Stomach (tissue), 9 donors: ENCODE data around the gene INIP. TPM values are rescaled to one million over a fixed set of nuclear protein-coding genes. Genes with fewer than 3 reads are reported as not detected.
A peak's percentile ranks its signal among the peaks of the same experiment; 100 is the strongest.

ENCODE experiments used
- DNase-seq, 2 donors: peaks; one replicate each; pipeline versions ENCODE4 v3.0.0 to v3.0.0-alpha.2; 2013 to 2019
- H3K27ac ChIP-seq, 5 donors: fragments of 200-600 bp in 4 of 5; sonication (generic) in 4 of 5; one replicate each; pipeline ENCODE4 v1.5.1; 2013 to 2019; ENCODE audit warnings: mild to moderate bottlenecking in 1 of 5, moderate library complexity in 1 of 5
- H3K27me3 ChIP-seq, 3 donors: fragments of 200-600 bp; sonication (generic); one replicate each; pipeline ENCODE4 v1.5.1; 2017 to 2019; ENCODE audit warnings: mixed run types in 1 of 3
- H3K36me3 ChIP-seq, 4 donors: fragments of 200-600 bp; sonication (generic); 1 replicate in 3 of 4; 2 replicates in 1 of 4; pipeline ENCODE4 v1.5.1; 2016 to 2019
- H3K4me1 ChIP-seq, 4 donors: fragments of 200-600 bp; sonication (generic); one replicate each; pipeline ENCODE4 v1.5.1; 2016 to 2019
- H3K4me3 ChIP-seq, 4 donors: fragments of 200-600 bp; sonication (generic) in 3 of 4; one replicate each; pipeline ENCODE4 v1.5.1; 2016 to 2019; ENCODE audit warnings: mild to moderate bottlenecking in 1 of 4
- H3K9me3 ChIP-seq, 4 donors: fragments of 200-600 bp; sonication (generic); one replicate each; pipeline ENCODE4 v1.5.1; 2016 to 2019
- EP300 ChIP-seq: sonication (generic); formaldehyde crosslinking; IDR thresholded peaks from one replicate; pipeline ENCODE4 v1.6.1; 2017; ENCODE audit warnings: antibody characterized with exemption
- POLR2A ChIP-seq, 4 donors: fragments of 450-650 bp; IDR thresholded peaks; one replicate each; pipeline ENCODE4 v1.6.1; 2016; ENCODE audit warnings: antibody characterized with exemption in 4 of 4, control low read depth in 2 of 4, mild to moderate bottlenecking in 1 of 4, moderate library complexity in 1 of 4
- POLR2AphosphoS5 ChIP-seq, 3 donors: sonication (generic); formaldehyde crosslinking; IDR thresholded peaks; one replicate each; pipeline ENCODE4 v1.6.1; 2016; ENCODE audit warnings: antibody characterized with exemption in 3 of 3
- WGBS, 5 donors: extraction: QIAGEN DNeasy Blood & Tissue Kit in 3 of 5; methylation state at CpG; one replicate each; pipeline versions ENCODE4 v1.1.5 to v1.1.7; 2013 to 2018; 5-methylcytosine and 5-hydroxymethylcytosine counted together
- intact Hi-C: fragments of 100-400 bp; cut with DNase I; formaldehyde crosslinking; loops from one replicate; pipeline ENCODE4 v1.15.1; 2023; ENCODE audit warnings: low total_unique reads
- polyA plus RNA-seq, 3 donors: library from polyadenylated mRNA; stranded (reverse); fragments of 200-250 nt; gene quantifications; one replicate each; pipeline ENCODE4 v1.2.3, GENCODE V29; 2013
- total RNA-seq, 5 donors: library from RNA; depleted of rRNA; stranded (reverse); fragments of >200 nt; gene quantifications; one replicate each; pipeline versions ENCODE4 v1.1.0 to v1.2.3, GENCODE V29; 2014 to 2016
- TF ChIP-seq, protein P1 (sequence below), 7 experiments: fragments of 450-650 bp in 4 of 7; fragments of 200-600 bp in 3 of 7; sonication (generic) in 3 of 7; IDR thresholded peaks; one replicate each; pipeline ENCODE4 v1.5.1; 2016 to 2019; ENCODE audit warnings: antibody characterized with exemption in 7 of 7, control low read depth in 2 of 7, mild to moderate bottlenecking in 1 of 7
- donor health status: healthy with polysubstance abuse.
- donor health status: Bipolar disorder and iron deficiency.
- donor health status: healthy.

INIP gene
- total and polyA plus RNA-seq, 8 donors: 4.6 to 20.2 (median 12.5) TPM; not detected in 1

- 65 to 84% (median 76%) methylated on average over 2 of the region's 2 CpGs for WGBS, 5 donors
- peak in 1 of 2 donors; percentile 15 for DNase-seq
- peaks cover 37 to 83% (median 68%) of the 10 kb centered on the region in 4 donors for H3K4me1 ChIP-seq
- peak overlapping the region in 2 of 5 donors; percentile 61 to 72 for H3K27ac ChIP-seq
- H3K4me3 ChIP-seq: no peak overlapping the region
- no peaks in the 10 kb centered on the region for H3K27me3 ChIP-seq
- no peaks in the 10 kb centered on the region for H3K9me3 ChIP-seq
- TF ChIP-seq POLR2A (IDR thresholded peaks at IDR 0.05) (no peak), POLR2AphosphoS5 (IDR thresholded peaks at IDR 0.05) (no peak), EP300 (no peak)
- TF ChIP-seq, protein P1, sequence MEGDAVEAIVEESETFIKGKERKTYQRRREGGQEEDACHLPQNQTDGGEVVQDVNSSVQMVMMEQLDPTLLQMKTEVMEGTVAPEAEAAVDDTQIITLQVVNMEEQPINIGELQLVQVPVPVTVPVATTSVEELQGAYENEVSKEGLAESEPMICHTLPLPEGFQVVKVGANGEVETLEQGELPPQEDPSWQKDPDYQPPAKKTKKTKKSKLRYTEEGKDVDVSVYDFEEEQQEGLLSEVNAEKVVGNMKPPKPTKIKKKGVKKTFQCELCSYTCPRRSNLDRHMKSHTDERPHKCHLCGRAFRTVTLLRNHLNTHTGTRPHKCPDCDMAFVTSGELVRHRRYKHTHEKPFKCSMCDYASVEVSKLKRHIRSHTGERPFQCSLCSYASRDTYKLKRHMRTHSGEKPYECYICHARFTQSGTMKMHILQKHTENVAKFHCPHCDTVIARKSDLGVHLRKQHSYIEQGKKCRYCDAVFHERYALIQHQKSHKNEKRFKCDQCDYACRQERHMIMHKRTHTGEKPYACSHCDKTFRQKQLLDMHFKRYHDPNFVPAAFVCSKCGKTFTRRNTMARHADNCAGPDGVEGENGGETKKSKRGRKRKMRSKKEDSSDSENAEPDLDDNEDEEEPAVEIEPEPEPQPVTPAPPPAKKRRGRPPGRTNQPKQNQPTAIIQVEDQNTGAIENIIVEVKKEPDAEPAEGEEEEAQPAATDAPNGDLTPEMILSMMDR (IDR thresholded peaks at IDR 0.05): no peak
- intact Hi-C loops: no loop called here
- H3K36me3 ChIP-seq: no peaks in the 10 kb centered on the region
Observed at GRCh38 chr9:112753725-112754124, 35.8 kb upstream of the INIP start.

DNA sequence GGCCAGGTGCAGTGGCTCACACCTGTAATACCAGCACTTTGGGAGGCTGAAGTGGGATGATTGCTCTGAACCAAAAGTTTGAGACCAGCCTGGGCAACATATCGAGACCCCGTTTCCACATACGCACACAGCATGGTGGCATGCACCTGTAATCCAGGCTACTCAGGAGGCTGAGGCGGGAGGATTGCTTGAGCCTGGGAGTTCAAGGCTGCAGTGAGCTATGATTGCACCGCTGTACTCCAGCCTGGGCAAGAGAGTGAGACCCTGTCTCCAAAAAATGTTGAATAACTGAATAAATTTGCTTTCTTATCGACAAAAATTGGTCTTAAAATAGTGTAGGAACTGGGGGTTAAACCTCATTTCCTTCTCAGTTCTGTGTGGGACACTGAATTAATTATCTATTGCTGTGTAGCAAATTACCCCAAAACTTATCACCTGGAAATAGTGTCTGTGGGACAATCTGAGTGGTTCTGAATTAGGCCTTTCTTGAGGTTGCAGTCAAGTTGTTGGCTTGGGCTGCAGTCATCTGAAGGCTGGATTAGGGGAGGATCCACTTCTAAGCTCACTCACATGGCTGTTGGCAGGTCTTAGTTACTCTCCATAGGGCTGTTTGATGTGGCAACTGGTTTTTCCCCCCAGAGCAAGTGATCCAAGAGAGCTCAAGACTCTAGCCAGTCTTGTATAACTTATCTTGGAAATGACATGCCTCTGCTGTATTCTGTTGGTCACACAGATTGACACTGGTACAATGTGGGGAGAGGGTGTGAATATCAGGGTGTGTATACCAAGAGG, 34.6 kb upstream of the INIP start:
- Histone ChIP-seq H3K4me1 (peaks cover 37 to 75% (median 65%) of the 10 kb centered on the region in 4 donors), H3K9me3 (no peaks in the 10 kb centered on the region), H3K36me3 (no peaks in the 10 kb centered on the region), H3K4me3 (peak overlapping the region in 1 of 4 donors; percentile 99), H3K27me3 (no peaks in the 10 kb centered on the region), H3K27ac (no peak overlapping the region)
- no peak for TF ChIP-seq EP300
- TF ChIP-seq POLR2AphosphoS5 (IDR thresholded peaks at IDR 0.05): no peak
- no peak for TF ChIP-seq POLR2A (IDR thresholded peaks at IDR 0.05)
- TF ChIP-seq, protein P1 (IDR thresholded peaks at IDR 0.05): no peak
- no peak for DNase-seq
- intact Hi-C loops: no loop called here
- 80 to 83% (median 81%) methylated on average over 6 of the region's 6 CpGs for WGBS, 5 donors

DNA sequence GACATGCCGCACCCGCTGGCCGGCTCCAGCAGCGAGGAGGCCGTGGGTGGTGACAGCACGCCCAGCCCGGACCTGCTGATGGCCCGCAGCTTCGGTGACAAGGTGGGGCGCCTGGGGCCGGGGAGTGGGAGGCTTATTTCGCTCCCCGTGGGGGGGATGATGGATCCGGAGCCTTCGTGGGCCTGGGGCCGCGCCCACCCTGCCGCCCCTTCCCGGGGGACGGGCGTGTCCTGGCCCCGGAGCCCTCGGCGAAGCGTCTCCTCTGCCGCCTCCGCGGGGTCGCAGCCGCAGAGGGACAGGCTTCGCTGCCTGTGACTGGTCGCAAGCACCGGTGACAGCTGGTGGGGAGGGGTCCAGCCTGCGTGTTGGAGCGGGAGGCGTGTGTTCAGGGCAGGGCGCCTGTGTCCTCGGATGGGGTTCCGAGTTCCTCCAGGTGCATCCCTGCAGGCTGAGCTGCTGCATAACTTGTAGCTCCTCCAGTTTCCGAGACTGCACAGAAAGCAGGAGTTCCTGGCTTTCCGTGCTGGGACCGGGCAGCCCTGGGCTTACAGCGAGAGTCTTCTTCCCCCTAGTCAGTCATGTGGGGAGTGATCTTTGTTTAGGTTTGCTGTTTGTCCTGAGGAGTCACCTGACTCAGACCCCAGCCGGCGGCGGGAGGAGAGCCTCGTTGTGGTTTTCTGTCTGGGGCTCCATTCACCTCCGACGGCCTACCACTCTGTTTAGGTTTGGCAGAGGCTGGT, 33.3 kb upstream of the INIP start:
- peak overlapping the region; percentile 64 to 92 (median 81) for H3K27ac ChIP-seq
- intact Hi-C loops: no loop called here
- no peaks in the 10 kb centered on the region for H3K27me3 ChIP-seq
- TF ChIP-seq EP300: no peak
- 0 to 2% (median 1%) methylated on average over 15 to 49 of the region's 49 CpGs for whole genome bisulfite sequencing, 5 donors
- H3K4me3 ChIP-seq: peak overlapping the region; percentile 98 to 99 (median 98)
- no peaks in the 10 kb centered on the region for H3K36me3 ChIP-seq
- peaks cover 37 to 63% (median 59%) of the 10 kb centered on the region in 4 donors for H3K4me1 ChIP-seq
- H3K9me3 ChIP-seq: no peaks in the 10 kb centered on the region
- DNase-seq: peak; percentile 46 to 75

GRCh38 chr9:112750764-112751055, 32.8 kb upstream of the INIP start:
- WGBS, 5 donors: 1% methylated on average over 27 to 50 of the region's 50 CpGs; no CpG with 5 or more reads in 1 of the 5 donors
- no peaks in the 10 kb centered on the region for H3K27me3 ChIP-seq
- intact Hi-C loops: no loop called here
- H3K27ac ChIP-seq: peak overlapping the region; percentile 64 to 92 (median 81)
- no peaks in the 10 kb centered on the region for H3K9me3 ChIP-seq
- no peak for TF ChIP-seq EP300
- TF ChIP-seq POLR2AphosphoS5 (IDR thresholded peaks at IDR 0.05): no peak
- TF ChIP-seq POLR2A (IDR thresholded peaks at IDR 0.05): no peak
- TF ChIP-seq, protein P1 (IDR thresholded peaks at IDR 0.05): no peak
- peak overlapping the region; percentile 98 to 99 (median 98) for H3K4me3 ChIP-seq
- DNase-seq: no peak
- H3K36me3 ChIP-seq: no peaks in the 10 kb centered on the region
- peaks cover 32 to 58% (median 56%) of the 10 kb centered on the region in 4 donors for H3K4me1 ChIP-seq
